CD4-positive, alpha-beta T cell treated with Interferon alpha-2 for 1 hour (primary cell): Measurements from ENCODE around the gene FUCA1.
A peak's percentile ranks its signal among the peaks of the same experiment; 100 is the strongest.
"Not testable (repeated sequence)": the region's sequence is repeated elsewhere in the genome, so short reads cannot be mapped to it uniquely, and the experiment has no call there.

ENCODE experiments used
- DNase-seq, 2 donors: peaks; one replicate each; pipeline ENCODE4 v3.0.0-alpha.2; 2020 to 2022

The FUCA1 gene

DNA sequence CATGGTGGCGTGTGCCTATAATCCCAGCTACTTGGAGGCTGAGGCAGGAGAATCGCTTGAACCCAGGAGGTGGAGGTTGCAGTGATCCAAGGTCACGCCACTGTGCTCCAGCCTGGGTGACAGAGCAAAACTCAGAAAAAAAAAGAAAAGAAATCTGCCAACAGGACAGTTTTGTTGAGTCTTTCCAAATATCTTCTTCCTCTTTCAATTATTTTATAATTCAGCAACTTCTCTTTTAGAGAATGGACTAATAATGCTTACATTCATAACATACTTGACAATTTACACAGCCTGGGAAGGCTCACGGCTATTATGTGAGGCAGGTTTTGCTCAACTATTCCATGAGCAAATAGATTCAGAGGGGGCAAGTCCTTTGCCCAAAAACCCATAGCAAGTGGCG lies 27.0 kb upstream of the FUCA1 start:
- DNase-seq: no peak

DNA sequence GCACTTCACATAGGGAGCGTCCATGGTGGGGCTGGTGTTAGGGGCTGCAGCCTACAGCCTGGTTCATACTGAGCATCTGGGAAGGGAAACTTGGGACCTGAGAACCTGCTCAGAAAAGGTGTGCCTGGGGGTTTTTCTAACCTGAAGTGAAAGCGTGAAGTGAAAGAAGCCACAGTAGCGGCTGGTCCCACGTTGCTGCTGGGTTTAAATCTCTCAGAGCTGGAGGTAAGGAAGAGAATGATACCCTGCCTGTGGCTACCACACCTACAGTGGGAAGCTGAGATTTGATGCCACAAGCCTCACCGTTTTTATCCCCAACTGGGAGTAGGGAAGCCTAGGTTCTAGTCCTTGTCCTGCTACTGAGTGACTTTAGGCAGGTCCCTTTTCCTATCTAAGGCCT lies 21.0 kb upstream of the FUCA1 start:
- no peak for DNase-seq

DNA sequence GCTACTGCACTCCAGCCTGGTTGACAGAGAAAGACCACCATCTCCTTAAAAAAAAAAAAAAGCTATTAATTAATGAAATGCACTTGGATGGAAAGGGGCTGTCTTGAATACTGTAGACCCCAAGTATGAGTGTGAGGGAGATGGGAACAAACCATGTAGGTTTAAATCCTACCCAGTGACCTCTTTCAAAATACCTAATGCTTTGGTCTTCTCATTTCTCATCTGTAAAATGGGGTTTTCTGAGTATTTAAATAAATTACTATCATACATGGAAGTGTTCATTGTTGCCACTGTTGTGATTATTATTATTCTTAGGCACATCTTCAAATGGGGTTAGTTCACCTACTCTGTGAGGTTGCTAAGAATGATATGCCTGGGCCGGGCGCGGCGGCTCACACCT lies 17.1 kb upstream of the FUCA1 start:
- no peak for DNase-seq

DNA sequence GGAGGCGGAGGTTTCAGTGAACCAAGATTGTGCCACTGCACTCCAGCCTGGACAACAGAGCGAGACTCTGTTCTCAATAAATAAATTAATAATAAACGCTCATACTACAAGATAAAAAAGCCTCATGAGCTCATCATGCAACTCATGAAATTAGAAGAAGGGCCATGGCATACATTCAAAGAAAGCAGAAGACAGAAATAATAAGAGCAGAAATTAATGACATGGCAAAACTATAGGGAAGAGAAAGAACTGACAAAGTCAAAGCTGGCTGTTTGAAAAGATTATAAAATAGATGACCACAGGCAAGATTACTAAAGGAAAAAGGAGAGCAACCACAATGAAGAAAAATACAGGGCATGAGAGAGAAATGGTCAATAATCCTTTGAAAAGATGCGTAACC lies 14.7 kb upstream of the FUCA1 start:
- DNase-seq: no peak

DNA sequence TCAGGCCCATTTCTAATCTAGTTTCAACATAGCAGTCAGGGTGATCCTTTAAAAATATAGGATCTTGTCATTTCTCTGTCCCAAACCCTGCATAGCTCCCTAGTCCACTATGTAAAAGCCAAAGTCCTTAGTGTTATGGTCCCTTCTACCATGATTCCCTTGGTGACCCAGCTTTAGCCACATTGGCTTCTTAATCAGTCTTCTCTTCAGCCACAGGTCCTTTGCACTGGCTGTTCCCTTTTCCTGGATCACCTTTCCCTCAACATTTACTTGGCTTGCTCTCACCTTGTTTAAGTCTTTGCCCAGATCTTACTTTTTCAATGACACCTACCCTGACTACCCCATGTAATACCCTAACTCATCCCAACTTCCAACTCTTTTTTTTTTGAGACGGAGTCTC lies 11.7 kb upstream of the FUCA1 start:
- no peak for DNase-seq

DNA sequence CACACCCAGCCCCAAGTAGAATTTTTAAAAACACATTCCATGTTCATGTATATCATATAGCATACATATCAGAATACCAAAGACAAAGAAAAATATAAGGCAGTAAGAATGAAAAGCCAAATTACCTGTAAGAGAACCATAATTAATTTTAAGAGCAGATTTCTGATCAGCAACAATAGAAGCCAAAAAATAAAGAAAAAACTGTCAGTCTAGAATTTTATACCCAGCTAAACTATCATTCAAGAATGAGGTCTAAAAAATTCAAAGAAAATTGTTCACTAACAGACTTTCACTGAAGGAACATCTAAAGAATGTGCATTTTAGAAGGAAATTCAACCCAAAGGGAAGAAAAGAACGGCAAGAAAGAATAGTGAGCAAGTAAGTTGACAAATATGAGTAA lies 10.6 kb upstream of the FUCA1 start:
- DNase-seq: no peak

DNA sequence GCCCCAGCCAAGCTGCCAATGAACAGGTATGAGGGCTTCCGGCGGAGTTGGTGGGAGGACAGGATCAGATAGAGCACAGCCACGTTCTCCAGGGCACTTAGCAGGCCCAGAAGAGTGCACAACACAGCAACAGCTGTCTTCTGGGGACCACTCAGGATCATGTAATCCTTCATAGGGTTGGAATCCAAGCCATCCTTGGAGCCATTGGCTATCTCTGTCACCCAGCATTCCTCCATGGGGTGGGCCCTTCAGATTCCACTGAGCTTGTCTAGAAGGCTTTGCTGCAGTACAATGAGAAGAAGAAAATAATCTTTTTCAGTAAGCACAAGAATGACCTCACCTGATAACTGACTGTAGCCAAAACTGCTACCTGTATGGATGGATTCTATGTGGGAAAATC lies 7.3 kb upstream of the FUCA1 start:
- no peak for DNase-seq

DNA sequence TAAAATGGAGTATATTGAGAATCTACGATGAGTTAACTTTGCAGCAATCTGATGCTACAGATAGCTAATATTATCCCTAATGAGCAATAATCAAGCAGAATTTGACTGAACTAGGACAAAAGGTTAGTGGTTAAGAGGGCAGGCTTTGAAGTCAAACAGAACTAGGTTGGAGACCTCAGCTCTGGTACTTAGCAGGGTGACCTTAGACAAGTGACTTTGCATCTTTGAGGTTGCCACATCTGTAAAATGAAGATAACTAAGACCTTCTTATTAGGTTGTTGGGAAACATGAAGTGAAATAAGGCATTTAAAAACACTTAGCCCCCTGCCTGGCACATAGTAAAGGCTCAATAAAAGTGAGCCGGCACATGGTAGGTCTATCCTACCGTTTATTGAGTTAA lies 4.3 kb upstream of the FUCA1 start:
- no peak for DNase-seq

DNA sequence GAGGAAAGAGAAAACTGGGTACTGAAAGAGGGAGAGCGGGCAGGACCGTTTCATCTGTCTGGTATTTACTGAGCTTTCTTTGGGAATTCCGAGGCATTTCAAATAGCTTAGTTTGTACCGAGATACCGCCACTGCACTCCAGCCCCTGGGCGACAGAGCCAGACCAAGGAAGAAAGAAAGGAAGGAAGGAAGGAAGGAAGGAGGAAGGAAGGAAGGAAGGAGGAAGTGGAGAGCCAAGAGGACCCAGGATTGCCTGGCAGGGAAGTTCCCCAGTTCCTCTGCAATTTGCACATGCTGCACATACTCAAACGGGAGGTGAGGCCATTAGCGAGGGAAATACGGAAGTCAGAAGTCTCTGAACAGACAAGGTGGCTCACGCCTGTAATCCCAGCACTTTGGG lies 961 bp upstream of the FUCA1 start:
- DNase-seq: peak in 1 of 2 donors; percentile 28

DNA sequence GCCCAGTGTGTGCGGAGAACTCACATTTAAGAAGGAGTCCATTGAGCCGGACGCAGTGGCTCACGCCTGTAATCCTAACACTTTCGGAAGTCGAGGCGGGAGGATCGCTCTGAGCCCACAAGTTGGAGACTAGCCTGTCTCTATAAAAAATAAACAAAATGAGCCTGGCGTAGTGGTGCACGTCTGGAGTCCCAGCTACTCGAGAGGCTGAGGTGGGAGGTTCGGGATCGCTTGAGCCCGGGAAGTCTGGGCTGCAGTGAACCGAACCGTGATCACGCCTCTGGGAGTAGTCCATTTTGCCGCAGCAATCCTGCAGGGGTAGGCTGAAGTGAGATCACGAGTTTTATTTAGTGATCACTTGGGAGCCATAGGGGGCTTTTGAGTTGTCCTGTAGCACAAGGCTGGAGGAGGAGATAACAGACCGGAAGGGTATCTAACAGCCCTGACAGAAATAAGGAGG lies 497 bp upstream of the FUCA1 start:
- no peak for DNase-seq

DNA sequence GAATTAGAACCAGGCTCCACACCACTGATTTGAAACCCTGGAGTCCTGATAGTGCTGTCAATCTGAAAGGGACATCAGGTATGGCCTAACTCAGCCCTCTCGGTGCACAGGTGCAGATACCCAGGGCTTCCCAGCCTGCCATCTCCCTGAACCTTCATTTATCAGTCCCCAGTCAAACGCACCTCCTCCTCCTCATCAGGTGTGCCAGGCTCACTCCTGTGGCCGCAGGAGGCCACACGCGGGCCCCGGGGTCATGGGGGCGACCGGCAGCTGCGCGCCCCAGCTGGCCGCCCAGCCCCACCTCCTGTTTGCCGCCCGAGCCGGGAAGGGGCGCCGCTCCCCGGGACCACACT lies 572 bp downstream of the FUCA1 start:
- no peak for DNase-seq

DNA sequence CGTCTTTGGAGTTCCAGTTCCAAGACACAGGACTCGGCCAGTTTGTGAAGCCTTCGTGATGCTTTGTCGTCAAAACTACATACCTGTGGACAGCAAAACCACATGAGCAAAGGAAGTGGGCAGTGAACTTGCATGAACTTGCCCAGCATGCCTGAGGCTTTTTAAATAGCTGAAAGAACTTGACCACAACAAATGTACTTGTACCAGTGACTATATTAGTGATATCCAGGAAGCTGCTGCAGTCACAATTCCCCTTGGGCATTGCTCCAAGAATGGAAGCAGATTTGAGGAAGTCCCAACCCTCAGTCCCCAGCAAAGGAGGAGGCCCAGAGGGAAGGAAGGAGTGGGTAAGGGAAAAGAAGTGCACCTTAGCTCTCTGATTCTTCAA lies 2.6 kb downstream of the FUCA1 start:
- DNase-seq: no peak

DNA sequence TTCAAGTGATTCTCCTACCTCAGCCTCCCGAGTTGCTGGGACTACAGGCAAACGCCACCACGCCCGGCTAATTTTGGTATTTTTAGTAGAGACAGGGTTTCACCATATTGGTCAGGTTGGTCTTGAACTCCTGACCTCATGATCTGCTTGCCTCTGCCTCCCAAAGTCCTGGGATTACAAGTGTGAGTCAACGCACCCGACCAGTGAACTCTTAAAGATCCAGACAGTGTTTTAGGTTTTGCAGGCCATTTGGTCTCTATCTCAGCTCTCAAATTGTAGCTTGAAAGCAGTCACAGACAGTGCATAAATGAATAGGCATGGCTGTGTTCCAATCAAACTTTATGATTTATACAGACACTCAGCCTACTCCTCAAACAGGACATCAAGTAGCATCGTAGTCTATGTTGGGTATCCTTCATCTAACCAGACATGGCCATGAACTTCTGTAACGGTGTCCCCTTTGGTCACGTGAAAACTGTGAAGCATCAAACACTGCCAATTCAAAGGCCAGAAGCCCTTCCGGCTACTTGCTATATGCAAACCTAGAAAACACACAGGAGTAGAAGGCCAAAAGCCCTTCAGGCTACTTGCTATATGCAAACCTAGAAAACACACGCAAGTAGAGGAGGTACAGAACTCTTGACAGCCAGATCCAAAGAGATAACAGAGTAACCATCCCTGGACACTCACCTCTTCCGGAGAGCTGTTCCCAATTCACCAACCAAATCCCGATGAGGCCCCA lies 3.1 kb downstream of the FUCA1 start:
- no peak for DNase-seq

DNA sequence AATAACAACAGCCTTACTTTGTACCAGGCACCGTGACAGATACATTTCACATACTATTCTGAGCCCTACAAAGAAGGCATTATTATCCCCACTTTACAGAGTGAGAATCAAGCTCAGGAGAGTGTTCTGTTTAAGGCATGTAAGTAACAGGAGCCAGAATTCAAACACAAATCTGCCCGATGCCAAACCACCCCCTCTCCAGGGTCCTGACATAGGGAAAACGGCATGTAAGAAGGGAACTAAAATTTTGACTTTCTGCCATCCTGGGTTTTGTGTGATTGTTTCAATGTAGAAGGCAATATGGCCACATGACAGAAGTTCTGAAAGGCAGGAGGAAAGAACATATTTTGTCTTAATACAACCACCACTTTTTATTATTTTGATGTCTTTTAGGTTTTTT lies 5.5 kb downstream of the FUCA1 start:
- DNase-seq: no peak

DNA sequence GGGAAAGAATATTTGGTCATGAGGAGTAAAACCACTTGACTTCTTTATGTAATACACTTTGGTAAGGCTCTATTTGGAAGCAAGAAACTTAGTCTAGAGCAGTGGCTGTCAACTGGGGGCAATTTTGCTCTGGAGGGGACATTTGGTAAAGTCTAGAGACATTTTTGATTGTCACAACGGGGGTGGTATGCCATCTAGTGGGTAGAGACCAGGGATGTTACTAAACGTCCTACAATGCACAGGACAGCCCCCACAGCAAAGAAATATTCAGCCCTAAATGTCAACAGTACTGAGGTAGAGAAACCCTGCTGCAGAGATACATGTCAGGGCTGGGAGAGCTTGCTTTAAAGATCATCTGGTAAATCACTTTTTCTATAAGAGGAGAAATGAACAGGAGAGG lies 13.5 kb downstream of the FUCA1 start:
- peak in 1 of 2 donors; percentile 24 for DNase-seq

DNA sequence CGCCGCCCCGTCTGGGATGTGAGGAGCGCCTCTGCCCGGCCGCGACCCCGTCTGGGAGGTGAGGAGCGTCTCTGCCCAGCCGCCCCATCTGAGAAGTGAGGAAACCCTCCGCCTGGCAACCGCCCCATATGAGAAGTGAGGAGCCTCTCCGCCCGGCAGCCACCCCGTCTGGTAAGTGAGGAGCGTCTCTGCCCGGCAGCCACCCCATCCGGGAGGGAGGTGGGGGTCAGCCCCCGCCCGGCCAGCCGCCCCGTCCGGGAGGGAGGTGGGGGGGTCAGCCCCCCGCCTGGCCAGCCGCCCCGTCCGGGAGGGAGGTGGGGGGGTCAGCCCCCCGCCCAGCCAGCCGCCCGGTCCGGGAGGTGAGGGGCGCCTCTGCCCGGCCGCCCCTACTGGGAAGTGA lies 15.0 kb downstream of the FUCA1 start:
- DNase-seq: not testable (repeated sequence)

DNA sequence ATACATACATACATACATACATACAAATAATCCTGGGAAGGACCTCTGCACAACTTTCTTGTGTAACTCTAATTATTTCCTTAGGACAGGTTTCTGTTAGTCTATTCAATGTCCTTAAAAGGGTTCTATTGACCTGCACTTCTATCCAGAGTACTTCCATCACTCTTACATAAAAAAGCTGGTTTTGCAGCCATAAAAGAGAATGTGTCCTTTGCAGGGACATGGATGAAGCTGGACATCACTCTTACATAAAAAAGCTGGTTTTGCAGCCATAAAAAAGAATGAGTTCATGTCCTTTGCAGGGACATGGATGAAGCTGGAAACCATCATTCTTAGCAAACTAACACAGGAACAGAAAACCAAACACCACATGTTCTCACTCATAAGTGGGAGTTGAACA lies 16.7 kb downstream of the FUCA1 start:
- DNase-seq: not testable (repeated sequence)

DNA sequence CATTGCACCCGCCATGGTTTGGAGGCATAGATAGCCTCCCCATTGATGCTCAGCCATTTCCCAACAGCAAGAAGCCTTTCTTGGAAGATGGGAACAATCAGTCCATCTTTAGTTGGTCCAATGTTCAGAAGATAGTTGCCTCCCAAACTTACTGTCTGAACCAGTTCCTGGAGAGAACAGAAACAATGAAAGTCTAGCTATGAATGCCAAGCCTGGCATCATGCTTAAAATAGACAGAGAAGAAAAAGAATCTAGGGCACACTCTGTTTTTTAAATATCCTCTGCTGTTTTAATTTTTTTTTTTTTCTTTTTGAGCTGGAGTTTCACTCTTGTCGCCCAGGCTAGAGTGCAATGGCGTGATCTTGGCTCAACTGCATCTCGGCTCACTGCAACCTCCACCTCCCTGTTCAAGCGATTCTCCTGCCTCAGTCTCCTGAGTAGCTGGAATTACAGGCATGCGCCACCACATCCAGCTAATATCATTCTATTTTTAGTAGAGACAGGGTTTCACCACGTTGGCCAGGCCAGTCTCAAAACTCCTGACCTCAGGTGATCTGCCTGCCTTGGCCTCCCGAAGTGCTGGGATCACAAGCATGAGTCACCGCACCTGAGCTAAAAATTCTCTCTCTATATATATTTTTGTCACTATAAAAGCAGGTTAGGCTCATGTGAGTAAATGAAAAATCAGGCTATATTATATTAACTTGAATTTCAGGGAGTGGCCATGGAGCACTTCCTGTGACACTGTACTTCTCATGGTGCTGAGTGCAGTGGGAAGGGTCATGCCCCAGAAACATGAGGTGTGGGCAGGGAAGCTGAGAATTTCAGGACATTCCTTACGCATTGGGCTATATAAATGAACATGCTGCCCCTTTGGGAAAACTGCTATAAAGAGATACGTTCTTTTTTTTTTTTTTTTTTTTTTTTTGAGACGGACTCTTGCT lies 19.1 kb downstream of the FUCA1 start:
- DNase-seq: no peak

DNA sequence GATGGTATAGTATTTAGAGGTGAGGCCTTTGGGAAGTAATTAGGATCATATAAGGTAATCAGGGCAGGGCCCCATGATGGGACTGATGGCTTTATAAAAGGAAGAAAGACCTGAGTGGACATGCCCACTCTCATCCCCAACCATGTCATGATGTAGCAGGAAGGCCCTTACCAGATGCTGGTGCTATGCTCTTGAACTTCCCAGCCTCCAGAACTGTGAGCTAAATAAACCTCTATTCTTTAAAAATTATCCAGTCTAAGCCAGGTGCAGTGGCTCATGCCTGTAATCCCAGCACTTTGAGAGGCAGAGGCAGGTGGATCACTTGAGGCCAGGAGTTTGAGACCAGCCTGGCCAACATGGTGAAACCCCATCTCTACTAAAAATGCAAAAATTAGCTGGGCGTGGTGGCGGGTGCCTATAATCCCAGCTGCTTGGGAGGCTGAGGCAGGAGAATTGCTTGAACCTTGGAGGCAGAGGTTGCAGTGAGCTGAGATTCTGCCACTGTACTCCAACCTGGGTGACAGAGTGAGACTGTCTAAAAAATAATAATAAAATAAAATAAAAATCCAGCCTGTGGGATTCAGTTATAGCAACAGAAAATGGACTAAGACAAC lies 20.5 kb downstream of the FUCA1 start:
- not testable (repeated sequence) for DNase-seq

DNA sequence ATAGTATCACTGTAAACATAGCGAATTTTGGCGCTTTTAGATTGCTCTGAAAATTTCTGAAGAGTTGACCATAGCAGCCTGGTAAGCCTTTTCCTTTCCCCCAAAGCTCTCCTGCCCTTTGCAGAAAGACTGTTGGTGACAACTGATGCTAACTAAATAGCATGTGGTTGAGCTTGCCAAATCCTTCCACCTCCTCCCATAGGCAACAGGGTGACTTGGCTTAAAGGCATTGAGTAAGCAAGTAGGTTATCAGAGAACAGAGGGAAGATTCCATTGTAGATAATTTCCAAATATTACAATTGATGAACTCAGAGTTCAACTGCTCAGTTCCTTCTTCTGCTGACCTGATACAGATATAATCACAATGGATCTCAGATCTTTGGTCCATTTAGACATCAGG lies 22.9 kb downstream of the FUCA1 start:
- DNase-seq: no peak

DNA sequence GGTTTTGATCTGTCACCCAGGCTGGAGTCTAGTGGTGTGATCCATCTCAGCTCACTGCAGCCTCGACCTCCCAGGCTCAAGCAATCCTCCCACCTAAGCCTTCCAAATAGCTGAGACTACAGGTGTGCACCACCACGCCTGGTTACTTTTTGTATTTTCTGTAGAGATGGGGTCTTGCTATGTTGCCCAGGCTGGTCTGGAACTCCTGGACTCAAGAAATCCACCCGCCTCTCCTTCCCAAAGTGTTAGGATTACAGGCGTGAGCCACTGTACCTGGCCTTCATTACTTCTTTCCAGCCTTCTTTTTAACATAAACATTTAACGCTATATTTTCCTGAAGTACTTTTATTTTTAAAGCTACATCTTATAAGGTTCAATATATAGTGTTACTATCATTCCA lies 24.4 kb downstream of the FUCA1 start:
- DNase-seq: no peak

DNA sequence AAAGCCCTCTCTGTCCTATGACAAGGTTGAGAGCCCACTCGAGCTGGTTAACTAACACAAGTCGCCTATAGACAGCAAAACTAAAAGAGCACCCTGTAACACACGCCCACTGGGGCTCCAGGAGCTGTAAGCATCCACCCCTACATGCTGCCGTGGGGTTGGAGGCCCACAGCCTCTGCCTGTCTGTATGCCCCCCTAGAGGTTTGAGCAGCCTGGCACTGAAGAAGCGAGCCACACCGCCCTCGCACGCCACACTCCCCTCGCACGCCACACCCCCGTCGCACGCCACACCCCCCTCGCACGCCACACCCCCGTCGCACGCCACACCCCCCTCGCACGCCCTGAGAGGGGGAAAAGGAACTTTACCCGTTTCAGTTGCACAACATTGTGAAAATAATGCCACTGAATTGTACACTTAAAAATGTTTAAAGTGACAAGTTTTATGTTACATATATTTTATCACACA lies 29.7 kb downstream of the FUCA1 start:
- DNase-seq: peak; percentile 77 to 81

DNA sequence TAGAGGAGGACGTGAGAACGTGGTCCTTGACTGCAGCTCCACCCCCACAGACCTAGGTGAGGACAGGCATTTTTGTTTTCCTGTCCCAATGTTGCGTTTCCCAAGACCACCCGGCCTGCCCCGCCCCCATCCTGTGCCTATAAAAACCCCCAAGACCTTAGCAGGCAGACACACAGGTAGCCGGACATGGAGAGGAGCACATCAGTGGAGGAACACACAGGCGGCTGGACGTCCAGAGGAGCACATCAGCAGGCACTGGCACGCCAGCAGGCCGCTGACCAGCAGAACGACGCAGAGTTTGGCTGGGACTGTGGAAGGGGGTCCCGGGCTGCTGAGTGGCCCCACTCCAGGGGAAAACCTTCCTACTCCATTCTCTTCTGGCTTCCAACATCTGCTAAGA lies 30.2 kb downstream of the FUCA1 start:
- DNase-seq: no peak

DNA sequence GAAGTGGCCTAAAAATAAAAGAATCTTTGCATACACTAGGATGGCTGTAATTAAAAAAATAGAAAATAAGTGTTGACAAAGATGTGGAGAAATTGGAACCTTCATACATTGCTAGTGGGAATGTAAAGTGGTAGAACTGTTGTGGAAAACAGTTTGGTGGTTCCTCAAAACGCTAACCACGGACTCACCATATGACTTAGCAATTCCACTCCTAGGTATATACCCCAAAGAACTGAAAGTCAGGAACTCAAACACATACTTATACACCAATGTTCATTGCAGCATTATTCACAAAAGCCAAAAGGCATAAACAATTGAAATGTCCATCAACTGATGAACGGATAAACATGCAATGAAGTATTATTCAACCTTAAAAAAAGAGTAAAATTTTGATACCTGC lies 32.1 kb downstream of the FUCA1 start:
- no peak for DNase-seq
